Chondrocyte (in vitro differentiated cells): ENCODE measurements around the gene GPER1. TPM values are rescaled to one million over a fixed set of nuclear protein-coding genes. Genes with fewer than 3 reads are reported as not detected.
A peak's percentile ranks its signal among the peaks of the same experiment; 100 is the strongest.
"Not testable (repeated sequence)": the region's sequence is repeated elsewhere in the genome, so short reads cannot be mapped to it uniquely, and the experiment has no call there.

Source experiments
- DNase-seq: peaks from one replicate; pipeline ENCODE4 v3.0.0; 2021; ENCODE audit warnings: mixed read lengths, low spot score
- H3K27ac Mint-ChIP-seq: one replicate; pipeline ENCODE4 v1.8.0; 2021; ENCODE audit warnings: mild to moderate bottlenecking, moderate library complexity, mixed read lengths; ENCODE audit not compliant: unreplicated experiment
- H3K27me3 Mint-ChIP-seq: 2 replicates; pipeline ENCODE4 v1.8.0; 2021; ENCODE audit warnings: low read depth, mixed read lengths
- H3K36me3 Mint-ChIP-seq: 2 replicates; pipeline ENCODE4 v1.8.0; 2021; ENCODE audit warnings: low read depth, mixed read lengths
- H3K4me1 Mint-ChIP-seq: 2 replicates; pipeline ENCODE4 v1.8.0; 2021; ENCODE audit warnings: low read depth, mild to moderate bottlenecking, mixed read lengths
- H3K4me3 Mint-ChIP-seq: one replicate; pipeline ENCODE4 v1.8.0; 2021; ENCODE audit warnings: mild to moderate bottlenecking, moderate library complexity, mixed read lengths; ENCODE audit not compliant: unreplicated experiment
- H3K9me3 Mint-ChIP-seq: 2 replicates; pipeline ENCODE4 v1.8.0; 2021; ENCODE audit warnings: low read depth, mixed read lengths
- CTCF ChIP-seq: fragments of 200-600 bp; sonication (generic); IDR thresholded peaks from 2 replicates; pipeline ENCODE4 v1.5.0; 2021; ENCODE audit warnings: antibody characterized with exemption, mild to moderate bottlenecking, moderate library complexity
- total RNA-seq: library from RNA; stranded (reverse); gene quantifications from 3 replicates; pipeline ENCODE4 v1.2.1, GENCODE V29; 2021

GPER1 gene
- total RNA-seq, 1 donor from 2014 or later, result 9.9 TPM

- no peak for TF ChIP-seq CTCF
- peak overlapping the region; percentile 71 for H3K27ac Mint-ChIP-seq
- H3K27me3 Mint-ChIP-seq, result no peaks in the 10 kb centered on the region
- H3K36me3 Mint-ChIP-seq, result peaks cover 9% of the 10 kb centered on the region
- DNase-seq, result peak; percentile 39
- H3K9me3 Mint-ChIP-seq, result peaks cover 1% of the 10 kb centered on the region
- peaks cover 17% of the 10 kb centered on the region for H3K4me1 Mint-ChIP-seq
- peak overlapping the region; percentile 92 for H3K4me3 Mint-ChIP-seq
These were observed 49.1 kb downstream of the GPER1 start for GRCh38 chr7:1136841-1137516.

- Mint-ChIP-seq H3K27me3 (no peaks in the 10 kb centered on the region), H3K36me3 (peaks cover 7% of the 10 kb centered on the region), H3K4me3 (peak overlapping the region; percentile 92), H3K9me3 (no peaks in the 10 kb centered on the region), H3K27ac (peak overlapping the region; percentile 71), H3K4me1 (peaks cover 17% of the 10 kb centered on the region)
- no peak for TF ChIP-seq CTCF
- DNase-seq, result no peak
These were observed 49.7 kb downstream of the GPER1 start for GRCh38 chr7:1137517-1138167.

- no peak for TF ChIP-seq CTCF
- peak; percentile 29 for DNase-seq
- H3K9me3 Mint-ChIP-seq, result no peaks in the 10 kb centered on the region
- H3K4me1 Mint-ChIP-seq, result peaks cover 17% of the 10 kb centered on the region
- H3K27me3 Mint-ChIP-seq, result no peaks in the 10 kb centered on the region
- H3K4me3 Mint-ChIP-seq, result no peak overlapping the region
- H3K27ac Mint-ChIP-seq, result no peak overlapping the region
- no peaks in the 10 kb centered on the region for H3K36me3 Mint-ChIP-seq
These were observed 52.7 kb downstream of the GPER1 start for GRCh38 chr7:1140476-1141104.

DNA sequence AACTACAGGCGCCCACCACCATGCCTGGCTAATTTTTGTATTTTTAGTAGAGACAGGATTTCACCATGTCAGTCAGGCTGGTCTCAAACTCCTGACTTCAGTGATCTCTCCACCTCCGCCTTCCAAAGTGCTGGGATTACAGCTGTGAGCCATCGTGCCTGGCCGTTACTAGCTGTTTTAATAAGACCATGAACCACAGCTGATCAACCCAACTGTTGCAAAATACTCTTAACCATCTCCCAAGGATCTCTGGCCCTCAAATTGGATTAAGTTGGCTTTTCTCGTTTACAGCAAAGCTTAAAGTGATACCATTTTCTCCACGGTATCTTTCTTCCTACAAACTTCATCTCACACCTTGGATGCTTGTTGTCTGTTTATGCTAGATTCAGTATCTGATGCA is 53.7 kb downstream of the GPER1 start:
- no peak for TF ChIP-seq CTCF
- H3K4me1 Mint-ChIP-seq, result peaks cover 15% of the 10 kb centered on the region
- H3K9me3 Mint-ChIP-seq, result no peaks in the 10 kb centered on the region
- peak; percentile 13 for DNase-seq
- H3K27me3 Mint-ChIP-seq, result no peaks in the 10 kb centered on the region
- no peak overlapping the region for H3K27ac Mint-ChIP-seq
- no peak overlapping the region for H3K4me3 Mint-ChIP-seq
- H3K36me3 Mint-ChIP-seq, result no peaks in the 10 kb centered on the region

DNA sequence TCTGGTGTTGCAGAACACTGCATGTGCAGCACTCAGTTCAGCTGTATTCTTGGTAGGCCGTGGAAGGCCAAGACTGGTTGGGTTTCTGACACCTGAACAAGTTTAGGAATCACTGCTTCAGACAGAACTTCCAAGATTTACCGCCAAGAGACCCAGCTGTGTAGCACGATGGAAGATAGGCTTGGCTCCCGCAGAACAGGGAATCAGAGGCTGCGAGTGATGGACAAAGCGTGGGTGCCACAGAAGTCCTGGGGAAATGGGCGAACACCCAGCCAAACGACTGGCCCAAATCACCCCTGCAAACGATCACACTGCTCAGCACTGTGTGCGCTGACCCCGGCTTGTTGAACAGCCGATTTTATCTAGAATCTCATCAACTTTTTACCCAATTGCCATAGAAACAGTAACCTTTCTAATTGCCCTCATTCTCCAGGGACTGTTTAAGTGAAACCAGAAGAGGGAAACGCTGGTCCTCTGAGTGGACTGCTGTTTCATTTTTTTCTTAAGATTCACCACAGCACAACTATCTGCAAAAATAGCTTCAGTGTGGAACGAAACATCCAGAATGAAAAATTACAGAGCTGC is 54.2 kb downstream of the GPER1 start:
- DNase-seq, result peak; percentile 35
- no peak overlapping the region for H3K4me3 Mint-ChIP-seq
- no peaks in the 10 kb centered on the region for H3K27me3 Mint-ChIP-seq
- no peak for TF ChIP-seq CTCF
- no peak overlapping the region for H3K27ac Mint-ChIP-seq
- H3K4me1 Mint-ChIP-seq, result peaks cover 10% of the 10 kb centered on the region
- no peaks in the 10 kb centered on the region for H3K36me3 Mint-ChIP-seq
- no peaks in the 10 kb centered on the region for H3K9me3 Mint-ChIP-seq

DNA sequence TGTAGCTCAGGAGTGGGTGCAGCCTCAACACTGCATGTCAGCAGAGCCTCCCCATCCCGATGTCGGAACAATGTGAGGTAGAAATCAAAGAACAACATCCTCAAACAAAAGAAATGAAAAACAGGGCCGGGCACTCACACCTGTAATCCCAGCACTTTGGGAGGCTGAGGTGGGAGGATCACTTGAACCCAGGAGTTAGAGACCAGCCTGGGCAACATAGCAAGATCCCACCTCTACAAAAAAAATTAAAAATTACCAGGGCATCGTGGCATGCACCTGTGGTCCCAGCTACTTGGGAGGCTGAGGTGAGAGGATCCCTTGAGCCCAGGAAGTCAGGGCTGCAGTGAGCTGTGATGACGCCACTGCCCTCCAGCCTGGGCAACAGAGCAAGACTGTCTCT is 55.1 kb downstream of the GPER1 start:
- H3K27me3 Mint-ChIP-seq, H3K4me3 Mint-ChIP-seq, H3K36me3 Mint-ChIP-seq, H3K9me3 Mint-ChIP-seq, H3K27ac Mint-ChIP-seq, H3K4me1 Mint-ChIP-seq: not testable (repeated sequence)
- peak; percentile 13 for DNase-seq
